GM19324 (cell line): ENCODE data around the gene COPS9.
A peak's percentile ranks its signal among the peaks of the same experiment; 100 is the strongest.

ENCODE experiments used
- ATAC-seq: cut with Tn5 transposase; IDR thresholded peaks from one replicate; pipeline ENCODE4 v1.9.1; 2021; ENCODE audit warnings: mild to moderate bottlenecking, moderate library complexity; ENCODE audit not compliant: unreplicated experiment, low FRiP score

The COPS9 gene

GRCh38 chr2:240121675-240122074 lies 14.4 kb downstream of the COPS9 start:
- no peak for ATAC-seq

- ATAC-seq = peak; percentile 44
Observed at GRCh38 chr2:240121190-240121589, 14.9 kb downstream of the COPS9 start.

- ATAC-seq = no peak
Observed at GRCh38 chr2:240114233-240114632, 21.9 kb downstream of the COPS9 start.

- no peak for ATAC-seq
Observed at GRCh38 chr2:240112914-240113690, 23.0 kb downstream of the COPS9 start.

DNA sequence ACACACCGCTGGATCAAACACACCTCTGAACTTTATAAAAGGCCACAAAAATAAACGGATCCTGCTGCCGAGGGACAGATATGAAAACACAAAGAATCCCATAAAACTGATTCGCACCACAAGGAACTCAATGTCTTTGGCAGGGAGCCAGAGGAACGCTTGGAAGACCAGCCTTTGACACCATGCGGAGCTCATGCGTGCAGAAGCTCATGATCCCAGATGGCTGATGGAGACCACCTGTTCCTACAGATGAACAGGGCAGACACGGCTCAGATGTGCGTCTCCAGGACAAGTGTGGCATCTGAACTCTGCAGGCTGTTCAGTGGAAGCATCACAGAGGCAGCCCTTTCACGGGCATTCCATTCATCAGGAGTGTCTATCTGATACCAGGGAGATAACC lies 24.9 kb downstream of the COPS9 start:
- ATAC-seq = no peak

GRCh38 chr2:240109386-240109785 lies 26.7 kb downstream of the COPS9 start:
- ATAC-seq = no peak

DNA sequence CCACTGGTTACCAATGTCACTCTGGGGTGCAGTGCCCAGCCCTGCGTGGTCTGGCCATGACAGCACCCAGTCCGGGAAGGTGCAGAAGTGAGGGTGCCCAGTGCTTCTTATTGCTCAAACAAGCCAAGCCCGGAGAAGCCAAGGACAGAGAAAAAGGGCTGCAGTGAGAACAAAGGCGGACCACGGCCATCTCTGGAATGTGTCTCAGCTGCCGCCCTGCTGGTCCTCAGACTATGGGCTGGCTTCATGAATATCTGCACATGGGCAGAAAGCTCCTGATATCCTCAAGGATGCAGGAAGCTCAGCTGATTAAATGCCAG lies 28.7 kb downstream of the COPS9 start:
- no peak for ATAC-seq

DNA sequence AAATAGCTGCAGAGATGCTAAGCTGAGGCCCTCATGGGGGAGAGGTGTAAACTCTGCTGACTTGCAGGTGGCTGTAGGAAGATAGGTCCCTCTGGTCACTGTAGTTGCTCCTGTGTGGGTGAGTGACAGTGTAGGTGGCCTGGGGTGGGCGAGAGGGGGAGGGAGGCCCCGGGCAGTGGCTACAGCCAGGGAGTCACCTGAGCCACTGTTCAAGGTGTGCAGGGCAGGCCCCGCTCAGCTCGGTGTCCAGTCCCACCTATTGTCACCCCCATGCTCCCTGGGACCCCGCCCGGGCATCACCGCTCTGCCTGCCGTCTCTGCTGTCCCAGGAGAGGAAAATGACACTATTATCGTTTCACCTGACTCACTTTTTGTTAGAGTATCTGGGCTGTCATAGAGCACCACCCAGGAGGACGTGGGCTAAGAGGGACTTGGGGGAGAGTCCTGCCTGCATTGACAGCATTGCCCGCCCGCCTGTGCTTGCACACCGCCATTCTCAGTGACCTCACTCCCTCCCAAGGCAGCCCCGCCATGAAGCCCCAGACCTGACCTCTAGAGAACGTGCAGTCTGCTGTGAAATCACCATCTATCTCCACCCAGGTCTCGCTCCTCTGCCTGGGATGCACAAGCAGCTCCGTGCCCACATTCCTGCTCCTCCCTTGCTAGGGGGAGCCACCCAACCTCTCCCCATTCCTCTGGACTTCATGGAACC lies 29.2 kb downstream of the COPS9 start:
- no peak for ATAC-seq

GRCh38 chr2:240105982-240106381 lies 30.1 kb downstream of the COPS9 start:
- ATAC-seq = no peak

GRCh38 chr2:240103136-240103535 lies 33.0 kb downstream of the COPS9 start:
- no peak for ATAC-seq

- ATAC-seq = no peak
Observed at GRCh38 chr2:240098349-240098748, 37.8 kb downstream of the COPS9 start.

DNA sequence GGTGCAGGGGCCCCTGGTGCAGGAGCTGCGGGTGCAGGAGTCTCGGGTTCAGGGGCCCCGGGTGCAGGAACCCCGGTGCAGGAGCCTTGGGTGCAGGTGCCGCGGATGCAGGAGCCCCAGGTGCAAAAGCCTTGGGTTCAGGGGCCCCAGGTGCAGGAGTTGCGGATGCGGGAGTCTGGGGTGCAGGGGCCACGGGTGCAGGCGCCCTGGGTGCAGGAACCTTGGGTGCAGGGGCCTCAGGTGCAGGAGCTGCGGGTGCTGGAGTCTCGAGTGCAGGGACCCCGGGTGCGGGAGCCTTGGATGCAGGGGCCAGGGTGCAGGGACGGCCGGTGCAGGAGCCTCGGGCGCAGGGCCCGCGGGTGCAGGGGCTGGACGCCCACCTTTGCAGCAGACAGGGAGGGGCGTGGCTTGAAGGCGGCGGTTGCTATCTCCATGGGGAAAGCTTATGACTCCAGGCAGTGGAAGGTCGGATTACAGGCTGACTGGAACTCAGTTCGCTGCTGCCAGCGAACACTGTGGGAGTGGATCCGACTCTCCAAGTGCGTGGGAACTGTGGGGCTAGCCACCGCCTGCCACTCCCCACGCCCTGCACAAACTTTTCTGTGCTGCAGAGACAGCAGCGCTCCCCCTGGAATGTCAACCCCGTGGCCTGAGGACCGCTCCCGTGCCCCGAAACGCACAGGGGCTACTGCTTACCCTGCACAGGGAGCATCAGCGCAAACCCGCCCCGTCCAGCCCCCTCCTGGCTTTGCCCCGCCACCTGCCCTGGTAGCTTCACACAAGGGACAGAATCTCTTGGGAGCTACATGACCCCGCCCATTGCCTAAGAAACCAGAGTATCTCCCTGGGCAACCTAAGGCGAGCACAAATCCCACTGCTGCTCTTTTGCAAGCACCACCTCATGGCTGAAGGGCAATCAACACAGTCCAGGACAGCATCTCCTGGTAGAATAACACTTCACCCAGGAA lies 40.3 kb downstream of the COPS9 start:
- no peak for ATAC-seq

DNA sequence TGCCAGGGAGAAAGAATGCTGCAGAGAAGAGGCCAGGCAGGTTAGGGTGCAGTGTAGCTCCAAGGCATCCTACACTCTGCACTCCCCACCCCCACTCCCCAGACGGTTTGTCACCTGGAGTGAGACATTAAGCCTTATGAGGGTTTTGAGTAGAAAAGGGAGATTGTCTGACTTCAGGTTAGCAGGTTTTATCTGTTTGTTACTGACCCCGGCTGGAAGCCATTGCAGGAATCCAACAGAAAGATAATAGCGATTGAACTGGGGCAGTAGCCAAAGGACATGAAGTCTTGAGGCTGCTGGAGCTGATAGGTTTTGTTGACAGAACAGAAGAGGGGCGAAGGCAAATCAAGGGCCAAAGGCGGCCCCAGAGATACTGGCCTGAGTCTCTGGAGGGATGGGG lies 46.8 kb downstream of the COPS9 start:
- ATAC-seq = no peak

GRCh38 chr2:240086563-240086962 lies 49.5 kb downstream of the COPS9 start:
- ATAC-seq = no peak
